HuH-7.5 (cell line): ENCODE data around the gene FGF8.

Experiments
- DNase-seq: peaks from one replicate; pipeline ENCODE4 v3.0.0; 2011; ENCODE audit warnings: low spot score

FGF8 gene

GRCh38 chr10:101781984-101782810, 6.3 kb upstream of the FGF8 start:
- no peak for DNase-seq

- DNase-seq, result no peak
Measured at GRCh38 chr10:101781655-101781983, 5.7 kb upstream of the FGF8 start.

GRCh38 chr10:101780818-101781654, 5.1 kb upstream of the FGF8 start:
- peak; percentile 90 for DNase-seq

- no peak for DNase-seq
Measured at GRCh38 chr10:101780187-101780817, 4.4 kb upstream of the FGF8 start.

- peak; percentile 87 for DNase-seq
Measured at GRCh38 chr10:101779544-101780186, 3.8 kb upstream of the FGF8 start.

GRCh38 chr10:101778781-101779543, 3.0 kb upstream of the FGF8 start:
- DNase-seq, result no peak

- DNase-seq, result no peak
Measured at GRCh38 chr10:101778151-101778780, 2.4 kb upstream of the FGF8 start.

- no peak for DNase-seq
Measured at GRCh38 chr10:101777619-101778145, 1.8 kb upstream of the FGF8 start.

- no peak for DNase-seq
Measured at GRCh38 chr10:101776161-101776817, 375 bp upstream of the FGF8 start.

- DNase-seq, result no peak
Measured at GRCh38 chr10:101774589-101775272, 1.2 kb downstream of the FGF8 start.

- DNase-seq, result no peak
Measured at GRCh38 chr10:101773923-101774588, 1.9 kb downstream of the FGF8 start.

GRCh38 chr10:101772895-101773761, 2.8 kb downstream of the FGF8 start:
- DNase-seq, result no peak

GRCh38 chr10:101772017-101772894, 3.7 kb downstream of the FGF8 start:
- no peak for DNase-seq

- no peak for DNase-seq
Measured at GRCh38 chr10:101771380-101771779, 4.5 kb downstream of the FGF8 start.

GRCh38 chr10:101770331-101771215, 5.3 kb downstream of the FGF8 start:
- no peak for DNase-seq

GRCh38 chr10:101769541-101770180, 6.3 kb downstream of the FGF8 start:
- no peak for DNase-seq
